SHP77 (cell line): Measurements from ENCODE around the gene PRDM16.

Source experiments
- DNase-seq, 2 experiments: peaks; one replicate each; lab custom pipeline; 2025; lab: John Stamatoyannopoulos, UW

PRDM16 gene

GRCh38 chr1:3397311-3397710, 328.3 kb downstream of the PRDM16 start:
- no peak for DNase-seq

DNA sequence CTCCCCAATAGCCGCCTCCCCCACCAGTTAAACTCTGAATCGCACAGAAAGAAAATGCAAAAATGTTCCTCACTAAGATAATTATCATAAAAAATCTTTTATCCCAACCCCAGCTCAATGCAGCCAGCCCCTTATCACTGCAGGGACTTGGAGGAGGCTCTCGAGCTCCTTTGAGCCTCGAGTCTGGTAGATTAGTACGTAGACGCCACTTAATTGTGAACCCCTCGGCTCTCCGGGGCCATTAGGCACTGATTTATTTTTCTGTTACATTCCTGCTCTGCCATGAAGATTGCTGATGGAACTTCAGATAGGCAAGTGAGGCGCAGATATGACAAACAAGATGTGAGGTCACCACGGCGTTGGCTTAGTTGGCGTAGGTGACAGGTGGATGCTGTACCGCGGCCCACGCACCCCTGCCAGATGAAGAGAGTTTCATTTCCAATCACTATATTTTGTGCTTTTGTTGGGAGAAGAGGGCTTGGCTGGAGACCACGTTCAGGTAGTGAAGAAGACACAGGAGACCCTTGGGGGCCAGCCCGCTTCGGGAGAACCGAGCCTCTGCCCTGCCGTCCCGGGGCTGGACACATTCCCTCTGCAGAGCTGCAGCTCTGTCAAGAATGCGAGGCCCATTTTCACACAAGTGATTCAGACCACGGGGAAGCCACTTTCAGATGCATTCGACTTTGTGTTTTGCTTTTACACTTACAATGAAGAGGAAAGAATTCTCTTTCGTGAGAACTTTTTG, 329.6 kb downstream of the PRDM16 start:
- no peak for DNase-seq

GRCh38 chr1:3399732-3400131, 330.7 kb downstream of the PRDM16 start:
- no peak for DNase-seq

DNA sequence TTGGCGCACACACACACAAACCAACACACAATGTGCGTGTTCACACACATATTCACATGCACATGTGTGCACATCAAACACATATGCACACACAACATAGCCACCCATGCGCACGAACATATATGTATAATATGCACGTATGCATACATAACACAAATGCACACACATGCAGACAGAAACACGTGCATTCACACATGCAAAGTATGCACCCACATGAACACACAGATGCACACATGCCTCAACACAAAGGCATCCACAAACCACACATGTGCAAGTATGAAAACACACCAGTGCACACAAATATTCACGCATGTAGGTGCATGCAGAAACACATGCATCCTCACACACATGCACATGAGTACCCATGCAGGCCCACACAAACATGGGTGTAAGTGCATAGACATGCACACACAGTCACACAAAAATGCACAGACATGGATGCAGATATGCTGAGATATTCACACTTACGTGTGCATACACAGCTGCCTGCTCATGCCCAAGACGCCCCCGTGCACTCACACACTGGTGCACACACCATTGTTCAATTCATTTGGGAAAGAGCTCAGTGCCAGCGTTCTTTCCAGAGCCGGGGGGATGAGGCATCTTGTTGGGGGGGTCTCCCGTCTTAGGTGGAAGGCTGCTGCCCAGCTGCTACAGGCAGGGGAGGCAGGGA, 332.7 kb downstream of the PRDM16 start:
- DNase-seq = no peak

DNA sequence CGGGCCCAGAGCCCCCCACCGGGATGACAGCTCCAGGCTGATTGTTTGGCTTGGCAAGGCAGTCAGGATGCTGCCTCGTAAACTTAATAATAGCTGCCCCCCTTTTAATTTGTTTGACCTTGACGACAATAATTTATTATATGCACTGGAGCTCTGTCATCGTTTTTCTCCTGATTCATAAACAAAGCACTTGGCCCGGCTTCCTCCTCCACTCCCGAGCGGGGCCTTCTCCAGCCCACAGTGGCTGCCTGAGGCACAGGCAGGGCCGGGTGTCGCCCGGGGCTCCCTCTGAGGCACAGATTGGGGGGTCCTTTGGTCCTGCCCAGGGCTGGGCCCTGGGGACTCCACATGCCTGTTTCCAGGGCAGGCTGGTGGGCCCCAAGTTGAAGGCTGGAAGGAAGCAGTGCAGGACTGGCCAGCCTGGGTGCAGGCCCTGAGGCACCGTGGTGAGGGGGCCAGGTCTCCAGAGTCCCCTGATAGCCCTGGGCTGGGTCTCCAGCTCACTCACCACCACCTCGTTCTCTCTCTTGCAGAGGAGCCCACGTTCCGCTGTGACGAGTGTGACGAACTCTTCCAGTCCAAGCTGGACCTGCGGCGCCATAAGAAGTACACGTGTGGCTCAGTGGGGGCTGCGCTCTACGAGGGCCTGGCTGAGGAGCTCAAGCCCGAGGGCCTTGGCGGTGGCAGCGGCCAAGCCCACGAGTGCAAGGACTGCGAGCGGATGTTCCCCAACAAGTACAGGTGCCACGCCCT, 333.4 kb downstream of the PRDM16 start:
- no peak for DNase-seq

DNA sequence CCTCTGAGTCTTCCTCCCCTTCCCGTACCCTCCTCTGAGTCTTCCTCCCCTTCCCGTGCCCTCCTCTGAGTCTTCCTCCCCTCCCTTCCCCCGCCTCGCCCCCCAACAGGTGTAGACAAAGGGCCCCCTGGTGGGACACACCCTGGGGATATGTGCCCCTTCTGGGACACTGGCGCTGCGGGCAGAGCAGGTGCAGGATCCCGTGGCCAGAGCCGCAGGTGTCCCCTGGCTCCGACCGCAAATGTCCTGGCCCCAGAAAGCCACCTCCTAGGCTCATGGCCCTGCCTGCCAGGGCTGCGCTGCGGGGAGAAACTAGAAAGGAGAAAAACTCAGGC, 334.0 kb downstream of the PRDM16 start:
- no peak for DNase-seq

DNA sequence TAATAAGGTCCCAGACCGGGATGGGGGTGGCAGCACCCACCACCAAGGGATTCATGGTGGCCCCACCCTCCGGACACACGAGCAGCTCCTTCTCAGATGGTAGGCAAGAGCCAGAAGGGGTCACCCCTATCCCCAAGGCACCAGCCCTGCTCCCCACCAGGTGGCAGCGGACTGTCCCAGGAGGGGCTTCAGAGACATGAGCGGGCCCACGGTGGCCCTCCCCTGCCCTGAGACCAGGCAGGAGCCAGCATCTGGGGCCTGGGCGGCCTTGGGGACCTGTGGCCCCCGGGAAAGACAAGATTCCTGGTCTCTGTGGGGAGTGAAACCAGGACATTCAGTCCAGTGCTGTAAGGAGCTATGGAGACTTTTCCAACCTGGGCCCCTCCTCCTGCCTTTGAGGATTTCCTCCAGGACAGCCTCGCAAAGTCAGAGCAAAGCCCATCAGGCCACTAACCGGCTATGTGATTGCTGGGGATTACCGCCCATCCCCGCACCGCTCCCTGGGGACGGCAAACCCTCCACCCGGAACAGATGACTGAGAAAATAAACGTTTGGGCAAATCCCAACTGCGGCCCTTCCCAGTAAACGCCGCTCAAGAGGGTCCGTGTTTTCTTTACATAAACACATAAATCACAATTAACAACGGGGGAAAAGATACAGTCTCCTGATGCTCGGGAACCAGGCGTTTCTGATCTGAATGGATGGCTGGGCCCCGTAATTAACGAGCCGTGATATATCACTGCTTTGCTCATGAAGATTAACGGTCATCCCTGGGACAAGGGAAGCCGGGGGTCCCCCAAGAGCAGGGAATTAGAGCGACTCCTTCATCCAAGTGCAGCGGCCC, 334.6 kb downstream of the PRDM16 start:
- no peak for DNase-seq

DNA sequence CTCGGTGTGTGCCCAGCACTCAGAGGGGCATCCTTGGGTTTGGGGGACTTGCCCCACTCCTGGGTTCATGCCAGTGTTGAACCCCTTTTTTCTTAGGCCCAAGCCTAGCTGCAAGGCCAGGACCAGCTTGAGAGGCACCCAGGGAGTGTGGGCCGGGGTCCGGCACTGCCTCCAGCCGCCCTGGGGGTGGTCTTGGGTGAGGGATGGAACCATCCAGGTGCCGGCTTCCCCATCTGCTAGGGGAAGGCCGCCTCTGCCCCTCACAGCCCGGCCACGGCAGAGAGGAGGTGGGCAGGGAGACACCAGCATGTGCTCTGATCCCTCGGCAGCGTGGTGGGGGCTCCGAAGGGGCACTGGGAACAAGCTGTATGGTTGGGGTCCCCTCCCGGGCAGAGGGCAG, 335.3 kb downstream of the PRDM16 start:
- no peak for DNase-seq

DNA sequence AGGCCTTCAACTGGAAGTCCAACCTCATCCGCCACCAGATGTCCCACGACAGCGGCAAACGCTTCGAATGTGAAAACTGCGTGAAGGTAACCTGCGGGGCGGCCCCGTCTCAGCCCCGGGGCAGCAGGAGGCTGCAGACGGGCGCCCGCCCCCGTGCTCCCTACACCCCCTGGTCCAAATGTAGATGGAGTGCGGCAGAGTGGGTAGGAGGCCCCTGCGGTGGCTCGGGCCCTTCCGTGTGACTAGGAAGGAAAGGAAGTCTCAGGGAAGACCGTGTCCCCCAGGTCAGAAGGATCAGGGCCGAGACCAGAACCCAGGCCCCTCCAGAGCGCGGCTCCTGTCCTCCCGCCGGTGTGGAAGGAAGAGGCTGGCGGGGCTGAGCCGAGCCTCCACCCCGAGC, 335.8 kb downstream of the PRDM16 start:
- DNase-seq = no peak

- no peak for DNase-seq
Observed at GRCh38 chr1:3405491-3405890, 336.5 kb downstream of the PRDM16 start.

DNA sequence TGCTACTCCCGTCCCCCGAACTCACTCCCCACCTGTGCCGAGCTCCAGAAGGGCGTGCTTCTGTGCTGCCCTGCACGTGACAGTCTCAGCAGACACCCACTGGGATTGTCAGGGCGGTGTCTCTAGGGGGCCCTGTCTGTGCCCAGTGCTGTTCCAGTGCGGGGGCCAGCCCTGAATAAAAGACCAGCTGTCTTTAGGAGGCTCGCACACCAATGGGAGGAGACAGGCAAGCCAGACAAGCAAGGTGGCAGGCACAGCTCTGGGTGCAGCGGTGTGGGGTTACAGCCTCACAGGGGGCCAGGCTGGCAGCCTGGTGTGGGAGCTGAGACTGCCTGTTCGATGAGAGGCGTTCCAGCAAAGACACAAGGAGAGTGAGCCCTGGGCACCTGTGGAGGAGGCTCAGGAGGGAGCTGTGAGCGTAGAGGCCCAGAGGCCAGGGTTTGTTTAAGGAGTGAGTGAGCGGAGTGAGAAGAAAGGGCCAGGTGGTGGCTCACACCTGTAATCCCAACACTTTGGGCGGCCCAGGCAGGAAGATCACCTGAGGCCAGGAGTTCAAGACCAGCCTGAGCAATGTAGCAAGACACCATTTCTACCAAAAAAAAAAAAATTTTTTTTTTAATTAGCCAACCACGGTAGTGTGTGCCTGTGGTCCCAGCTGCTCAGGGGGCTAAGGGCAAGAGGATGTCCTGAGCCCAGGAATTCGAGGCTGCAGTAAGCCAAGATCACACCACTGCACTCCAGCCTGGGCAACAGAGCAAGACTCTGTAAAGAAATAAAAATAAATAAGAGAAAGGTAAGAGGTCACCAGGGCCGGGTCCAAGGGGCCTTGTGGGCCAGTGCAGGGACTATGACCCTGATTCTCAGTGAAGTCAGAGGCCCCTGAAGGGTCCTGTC, 337.2 kb downstream of the PRDM16 start:
- DNase-seq = no peak

DNA sequence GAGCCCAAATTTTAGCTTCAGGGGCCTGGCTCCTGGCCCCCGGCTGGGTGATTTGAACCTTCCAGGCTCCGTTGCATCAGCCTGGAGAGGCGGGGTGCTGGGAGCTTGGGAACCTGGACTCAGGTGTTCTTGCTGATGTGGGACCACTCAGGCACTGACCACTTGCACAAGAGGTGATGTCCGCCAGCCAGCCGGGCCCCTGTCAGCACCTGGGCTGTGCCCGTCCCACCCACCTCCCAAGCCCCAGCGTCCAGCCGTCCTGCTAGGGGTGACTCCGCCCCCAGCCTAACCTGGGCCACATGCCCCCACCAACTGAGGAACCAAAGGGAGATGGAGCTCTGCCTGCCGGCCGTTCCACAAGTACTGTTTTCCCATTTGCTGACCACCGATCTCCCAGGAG, 338.0 kb downstream of the PRDM16 start:
- DNase-seq = no peak

- DNase-seq = no peak
Observed at GRCh38 chr1:3408751-3409266, 339.8 kb downstream of the PRDM16 start.

DNA sequence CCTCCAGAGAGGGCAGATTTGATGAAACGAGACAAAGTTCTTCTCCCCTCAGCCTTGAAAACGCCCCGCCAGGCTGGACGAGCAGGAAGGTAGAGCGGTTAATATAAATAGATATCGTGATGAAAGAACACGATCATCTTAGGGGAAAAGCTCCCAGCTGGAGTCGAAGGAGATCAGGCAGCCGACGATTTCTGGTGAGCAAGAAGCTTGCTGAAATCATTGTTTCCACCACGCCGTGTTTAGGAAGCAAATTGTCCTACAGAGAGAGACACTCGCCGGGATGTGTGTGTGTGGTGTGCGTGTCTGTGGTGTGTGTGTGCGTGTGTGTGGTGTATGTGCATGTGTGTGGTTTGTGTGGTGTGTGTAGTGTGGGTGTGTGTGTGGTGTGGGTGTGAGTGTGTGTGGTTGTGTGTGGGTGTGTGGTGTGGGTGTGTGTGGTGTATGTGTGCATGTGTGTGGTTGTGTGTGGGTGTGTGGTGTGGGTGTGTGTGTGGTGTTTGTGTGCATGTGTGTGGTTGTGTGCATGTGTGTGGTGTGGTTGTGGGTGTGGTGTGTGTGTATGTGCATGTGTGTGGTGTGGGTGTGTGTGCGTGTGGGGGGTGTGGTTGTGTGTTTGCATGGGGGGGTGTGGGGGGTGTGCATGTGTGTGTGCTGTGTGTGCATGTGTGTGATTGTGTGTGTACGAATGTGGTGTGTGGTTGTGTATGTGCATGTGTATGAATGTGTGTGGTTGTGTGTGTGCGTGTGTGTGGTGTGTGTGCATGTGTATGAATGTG, 340.6 kb downstream of the PRDM16 start:
- no peak for DNase-seq

GRCh38 chr1:3410142-3410925, 341.3 kb downstream of the PRDM16 start:
- DNase-seq = peak in 1 of 2 experiments; percentile 47

DNA sequence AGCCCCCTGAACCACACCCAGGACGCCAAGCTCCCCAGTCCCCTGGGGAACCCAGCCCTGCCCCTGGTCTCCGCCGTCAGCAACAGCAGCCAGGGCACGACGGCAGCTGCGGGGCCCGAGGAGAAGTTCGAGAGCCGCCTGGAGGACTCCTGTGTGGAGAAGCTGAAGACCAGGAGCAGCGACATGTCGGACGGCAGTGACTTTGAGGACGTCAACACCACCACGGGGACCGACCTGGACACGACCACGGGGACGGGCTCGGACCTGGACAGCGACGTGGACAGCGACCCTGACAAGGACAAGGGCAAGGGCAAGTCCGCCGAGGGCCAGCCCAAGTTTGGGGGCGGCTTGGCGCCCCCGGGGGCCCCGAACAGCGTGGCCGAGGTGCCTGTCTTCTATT, 342.8 kb downstream of the PRDM16 start:
- no peak for DNase-seq

DNA sequence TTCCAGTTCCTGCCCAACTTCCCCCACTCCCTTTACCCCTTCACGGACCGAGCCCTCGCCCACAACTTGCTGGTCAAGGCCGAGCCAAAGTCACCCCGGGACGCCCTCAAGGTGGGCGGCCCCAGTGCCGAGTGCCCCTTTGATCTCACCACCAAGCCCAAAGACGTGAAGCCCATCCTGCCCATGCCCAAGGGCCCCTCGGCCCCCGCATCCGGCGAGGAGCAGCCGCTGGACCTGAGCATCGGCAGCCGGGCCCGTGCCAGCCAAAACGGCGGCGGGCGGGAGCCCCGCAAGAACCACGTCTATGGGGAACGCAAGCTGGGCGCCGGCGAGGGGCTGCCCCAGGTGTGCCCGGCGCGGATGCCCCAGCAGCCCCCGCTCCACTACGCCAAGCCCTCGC, 343.4 kb downstream of the PRDM16 start:
- DNase-seq = no peak

GRCh38 chr1:3413975-3414710, 345.1 kb downstream of the PRDM16 start:
- DNase-seq = no peak
